WTC11 (cell line): ENCODE measurements around the gene CEP104. TPM values are rescaled to one million over a fixed set of nuclear protein-coding genes. Genes with fewer than 3 reads are reported as not detected.

Experiments used
- ATAC-seq: fragments of 200-7000 bp; cut with Tn5 transposase; 2 replicates; pipeline ENCODE4 v1.10.0; 2021; ENCODE audit warnings: mild to moderate bottlenecking, moderate library complexity
- CTCF ChIA-PET: fragments of 300-600 bp; sonication (Branson Sonifier 250); formaldehyde crosslinking; loops from one replicate; lab custom pipeline; 2021; ENCODE audit warnings: antibody characterized with exemption; lab: Charles Lee
- POLR2A ChIA-PET: fragments of 350-600 bp; sonication (Branson Sonifier 250); formaldehyde crosslinking; loops from one replicate; lab custom pipeline; 2021; ENCODE audit warnings: antibody characterized with exemption; lab: Charles Lee
- DNase-seq: peaks from one replicate; pipeline ENCODE4 v3.0.0; 2021; ENCODE audit warnings: low spot score
- H3K27ac Mint-ChIP-seq: 2 replicates; pipeline ENCODE4 v1.8.0; 2021; ENCODE audit warnings: mixed read lengths
- H3K27me3 Mint-ChIP-seq: 2 replicates; pipeline ENCODE4 v1.8.0; 2021; ENCODE audit warnings: low read depth, mild to moderate bottlenecking, moderate library complexity, mixed read lengths
- H3K36me3 Mint-ChIP-seq: 2 replicates; pipeline ENCODE4 v1.8.0; 2021; ENCODE audit warnings: mixed read lengths
- H3K4me1 Mint-ChIP-seq: 2 replicates; pipeline ENCODE4 v1.8.0; 2022; ENCODE audit warnings: mixed read lengths
- H3K4me3 Mint-ChIP-seq: 2 replicates; pipeline ENCODE4 v1.8.0; 2021; ENCODE audit warnings: mild to moderate bottlenecking, moderate library complexity, mixed read lengths
- H3K9me3 Mint-ChIP-seq: 2 replicates; pipeline ENCODE4 v1.8.0; 2021; ENCODE audit warnings: mixed read lengths
- AR ChIP-seq: fragments of 250-450 bp; sonication (Bioruptor Pico); IDR thresholded peaks from 2 replicates; pipeline ENCODE4 v1.9.0; 2021; ENCODE audit warnings: mild to moderate bottlenecking
- FOXP1 ChIP-seq: sonication (generic); formaldehyde crosslinking; IDR thresholded peaks from 2 replicates; pipeline ENCODE4 v1.8.0; 2022; ENCODE audit warnings: missing genetic modification reagents, mild to moderate bottlenecking, moderate library complexity, borderline replicate concordance
- RELA ChIP-seq: sonication (generic); formaldehyde crosslinking; IDR thresholded peaks from 2 replicates; pipeline ENCODE4 v1.8.1; 2022; ENCODE audit warnings: missing genetic modification reagents, mild to moderate bottlenecking, borderline replicate concordance
- USF1 ChIP-seq: sonication (generic); formaldehyde crosslinking; IDR thresholded peaks from 2 replicates; pipeline ENCODE4 v1.8.0; 2022; ENCODE audit warnings: mild to moderate bottlenecking, missing genetic modification reagents
- ZBTB43 ChIP-seq: sonication (generic); formaldehyde crosslinking; IDR thresholded peaks from 2 replicates; pipeline ENCODE4 v1.8.1; 2023; ENCODE audit warnings: mild to moderate bottlenecking, missing genetic modification reagents
- ZNF232 ChIP-seq: sonication (generic); formaldehyde crosslinking; IDR thresholded peaks from 2 replicates; pipeline ENCODE4 v1.8.0; 2022; ENCODE audit warnings: mild to moderate bottlenecking, missing genetic modification reagents
- ZNF396 ChIP-seq: fragments of 250-450 bp; sonication (Bioruptor Pico); IDR thresholded peaks from 2 replicates; pipeline ENCODE4 v1.8.0; 2021; ENCODE audit warnings: mild to moderate bottlenecking, moderate library complexity, borderline replicate concordance
- ZNF512 ChIP-seq: sonication (generic); formaldehyde crosslinking; IDR thresholded peaks from 2 replicates; pipeline ENCODE4 v1.8.1; 2022; ENCODE audit warnings: missing genetic modification reagents, borderline replicate concordance
- total RNA-seq: library from RNA; stranded (reverse); gene quantifications from 3 replicates; pipeline ENCODE4 v1.2.3, GENCODE V29; 2021
- TF ChIP-seq, protein P1 (sequence below): fragments of 250-450 bp; sonication (Bioruptor Pico); IDR thresholded peaks from 2 replicates; pipeline ENCODE4 v1.8.0; 2021; ENCODE audit warnings: mild to moderate bottlenecking

CEP104 gene
- total RNA-seq, 1 experiment from 2014 or later, result 38.0 TPM

DNA sequence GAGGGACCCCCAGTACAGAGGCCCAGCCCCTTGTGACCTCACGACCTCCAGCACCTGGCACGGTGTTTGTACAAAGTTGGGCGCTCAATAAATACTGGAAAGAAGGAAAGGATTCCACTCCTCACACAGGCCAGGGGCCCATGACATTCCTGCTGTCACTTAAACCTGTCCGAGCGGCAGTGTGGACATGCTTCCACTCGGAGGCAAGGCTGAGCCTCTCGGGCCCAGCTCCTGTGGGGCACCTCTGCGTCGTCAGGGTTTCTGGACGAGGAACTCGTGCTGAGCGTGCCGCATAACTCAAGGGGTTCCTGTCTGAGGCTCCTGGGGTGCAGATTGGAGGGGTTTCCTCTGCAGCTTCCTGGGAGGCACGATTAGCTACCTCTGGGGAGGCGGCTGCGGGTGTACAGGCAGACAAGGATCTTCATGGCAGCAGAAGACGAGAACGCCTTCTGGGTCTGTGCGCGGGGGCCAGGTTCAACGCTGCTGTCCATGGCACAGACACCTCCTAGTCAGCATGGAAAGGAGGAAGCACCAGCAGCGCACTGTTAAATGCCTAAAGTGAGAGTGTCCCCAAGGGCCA lies 88.1 kb downstream of the CEP104 start:
- TF ChIP-seq ZBTB43 (no peak), RELA (CRISPR knock-in tag) (no peak), ZNF396 (CRISPR knock-in tag) (no peak)
- peaks cover 5% of the 10 kb centered on the region; the same call in 1 of the 2 replicates for H3K36me3 Mint-ChIP-seq
- no peak overlapping the region for H3K4me3 Mint-ChIP-seq
- ATAC-seq (no peak), DNase-seq (no peak)
- CTCF ChIA-PET, result interaction anchor here (1.7 kb wide), 1 partner anchor 59 kb away, joined by 3 read pairs; no protein-coding TSS in a partner anchor
- H3K4me1 Mint-ChIP-seq, result peaks cover 21% of the 10 kb centered on the region
- H3K9me3 Mint-ChIP-seq, result peaks cover 21% of the 10 kb centered on the region; the same call in 1 of the 2 replicates
- H3K27me3 Mint-ChIP-seq, result peaks cover 18% of the 10 kb centered on the region
- POLR2A ChIA-PET, result interaction anchor here (0.5 kb wide), 1 partner anchor 35 kb away, joined by 4 read pairs; no protein-coding TSS in a partner anchor
- H3K27ac Mint-ChIP-seq, result no peak overlapping the region

DNA sequence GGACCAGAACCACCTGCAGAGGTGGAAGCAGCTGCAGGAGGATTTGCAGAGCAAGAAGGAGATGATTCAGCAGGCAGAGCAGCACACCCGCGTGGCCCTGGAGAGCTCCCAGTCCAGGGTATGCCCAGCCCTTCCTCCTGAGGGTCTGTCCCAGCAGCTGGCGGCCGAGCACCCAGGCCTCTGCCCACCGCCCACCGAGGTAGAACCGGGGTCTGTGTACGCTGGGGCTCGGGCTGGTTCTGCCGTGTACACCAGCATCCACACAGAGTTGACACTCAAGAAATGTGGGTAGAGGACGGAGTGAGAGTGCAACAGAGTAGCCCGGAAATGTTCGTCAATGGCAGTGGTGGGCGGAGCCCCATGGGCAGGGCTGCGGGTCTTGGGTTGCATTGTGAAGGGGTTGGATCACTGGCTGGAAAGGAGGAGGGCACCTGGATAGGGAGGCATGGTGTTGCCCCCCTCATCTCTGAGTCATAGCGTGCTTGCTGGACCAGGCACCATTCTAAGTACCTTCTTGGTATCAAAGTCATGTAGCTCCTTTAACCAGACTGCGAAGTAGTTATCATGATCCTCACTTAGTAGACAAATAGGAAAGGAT lies 89.6 kb downstream of the CEP104 start:
- peaks cover 21% of the 10 kb centered on the region; the same call in 1 of the 2 replicates for H3K9me3 Mint-ChIP-seq
- POLR2A ChIA-PET, result interaction anchor here (0.6 to 0.7 kb wide), 3 partner anchors 17 to 853 kb away, joined by 4 to 7 read pairs (median 5); no protein-coding TSS in a partner anchor
- CTCF ChIA-PET, result interaction anchor here (0.6 to 1.6 kb wide), 4 partner anchors 8 to 342 kb away, joined by 3 to 11 read pairs (median 4); no protein-coding TSS in a partner anchor

More for the DNA sequence above, 89.6 kb downstream of the CEP104 start:
- Mint-ChIP-seq H3K27ac (no peak overlapping the region), H3K4me3 (no peak overlapping the region), H3K27me3 (peaks cover 18% of the 10 kb centered on the region), H3K36me3 (peaks cover 5% of the 10 kb centered on the region; the same call in 1 of the 2 replicates), H3K4me1 (peaks cover 16% of the 10 kb centered on the region)
- TF ChIP-seq USF1 (CRISPR knock-in tag) (no peak), ZNF512 (CRISPR knock-in tag) (no peak), ZNF232 (CRISPR knock-in tag) (no peak), FOXP1 (CRISPR knock-in tag) (no peak), AR (CRISPR knock-in tag) (no peak)
- TF ChIP-seq, protein P1, sequence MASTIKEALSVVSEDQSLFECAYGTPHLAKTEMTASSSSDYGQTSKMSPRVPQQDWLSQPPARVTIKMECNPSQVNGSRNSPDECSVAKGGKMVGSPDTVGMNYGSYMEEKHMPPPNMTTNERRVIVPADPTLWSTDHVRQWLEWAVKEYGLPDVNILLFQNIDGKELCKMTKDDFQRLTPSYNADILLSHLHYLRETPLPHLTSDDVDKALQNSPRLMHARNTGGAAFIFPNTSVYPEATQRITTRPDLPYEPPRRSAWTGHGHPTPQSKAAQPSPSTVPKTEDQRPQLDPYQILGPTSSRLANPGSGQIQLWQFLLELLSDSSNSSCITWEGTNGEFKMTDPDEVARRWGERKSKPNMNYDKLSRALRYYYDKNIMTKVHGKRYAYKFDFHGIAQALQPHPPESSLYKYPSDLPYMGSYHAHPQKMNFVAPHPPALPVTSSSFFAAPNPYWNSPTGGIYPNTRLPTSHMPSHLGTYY (CRISPR knock-in tag), result no peak
- DNase-seq (no peak), ATAC-seq (no peak)
